ENCODE measurements around the gene LRRC61.
"Not testable (repeated sequence)": the region's sequence is repeated elsewhere in the genome, so short reads cannot be mapped to it uniquely, and the experiment has no call there.

LRRC61 gene

GRCh38 chr7:150283111-150283510 is 40.0 kb upstream of the LRRC61 start:
- H2AFZ ChIP-seq (ENCODE audit: low read depth, low read length); H3K9ac ChIP-seq (ENCODE audit: low read length); H2BK12ac ChIP-seq (ENCODE audit: low read length in 2 of 2); H3K18ac ChIP-seq (ENCODE audit: low read depth in 1 of 2, low read length in 2 of 2); H4K91ac ChIP-seq (ENCODE audit: low read length); H2BK120ac ChIP-seq (ENCODE audit: low read depth, low read length); H3K14ac ChIP-seq (ENCODE audit: low read length in 2 of 2); H2BK15ac ChIP-seq (ENCODE audit: low read depth, poor library complexity, severe bottlenecking); DNase-seq; H3K4me1 ChIP-seq (ENCODE audit: control insufficient read depth, insufficient read depth, low read depth, low read length); H3K27ac ChIP-seq (ENCODE audit: low read length, poor library complexity, severe bottlenecking); H2AK5ac ChIP-seq (ENCODE audit: low read length, severe bottlenecking); H3K36me3 ChIP-seq (ENCODE audit: control insufficient read depth in 1 of 2, insufficient read depth in 2 of 2, low read depth in 1 of 2, low read length in 2 of 2); H3K4ac ChIP-seq (ENCODE audit: low read depth in 1 of 2, low read length in 2 of 2); H3K4me3 ChIP-seq (ENCODE audit: insufficient read depth in 1 of 2, low read depth in 1 of 2, low read length in 2 of 2); H2BK5ac ChIP-seq (ENCODE audit: low read depth, low read length, poor library complexity, severe bottlenecking); H3K27me3 ChIP-seq (ENCODE audit: control insufficient read depth in 1 of 2, insufficient read depth in 1 of 2, low read length in 2 of 2); H3K79me1 ChIP-seq (replicated peaks; ENCODE audit: low read length, poor library complexity, severe bottlenecking); H3K9me3 ChIP-seq (ENCODE audit: control insufficient read depth, low read length); H3K4me2 ChIP-seq (ENCODE audit: low read length, poor library complexity, severe bottlenecking); H4K8ac ChIP-seq (ENCODE audit: low read length); H3K23ac ChIP-seq (ENCODE audit: low read length in 2 of 2): not testable (repeated sequence)
- WGBS: no CpG with 5 or more reads among the region's 3 CpGs

GRCh38 chr7:150283608-150284007 is 39.5 kb upstream of the LRRC61 start:
- not testable (repeated sequence) for H3K9me3 ChIP-seq (ENCODE audit: control insufficient read depth, low read length); H3K36me3 ChIP-seq (ENCODE audit: control insufficient read depth in 1 of 2, insufficient read depth in 2 of 2, low read depth in 1 of 2, low read length in 2 of 2); H3K4me2 ChIP-seq (ENCODE audit: low read length, poor library complexity, severe bottlenecking); H2AFZ ChIP-seq (ENCODE audit: low read depth, low read length); DNase-seq; H3K27me3 ChIP-seq (ENCODE audit: control insufficient read depth in 1 of 2, insufficient read depth in 1 of 2, low read length in 2 of 2); H2BK120ac ChIP-seq (ENCODE audit: low read depth, low read length); H3K4ac ChIP-seq (ENCODE audit: low read depth in 1 of 2, low read length in 2 of 2); H2BK5ac ChIP-seq (ENCODE audit: low read depth, low read length, poor library complexity, severe bottlenecking); H3K27ac ChIP-seq (ENCODE audit: low read length, poor library complexity, severe bottlenecking); H4K8ac ChIP-seq (ENCODE audit: low read length); H3K23ac ChIP-seq (ENCODE audit: low read length in 2 of 2); H3K14ac ChIP-seq (ENCODE audit: low read length in 2 of 2); H2BK15ac ChIP-seq (ENCODE audit: low read depth, poor library complexity, severe bottlenecking); H3K4me1 ChIP-seq (ENCODE audit: control insufficient read depth, insufficient read depth, low read depth, low read length); H2AK5ac ChIP-seq (ENCODE audit: low read length, severe bottlenecking); H3K18ac ChIP-seq (ENCODE audit: low read depth in 1 of 2, low read length in 2 of 2); H3K9ac ChIP-seq (ENCODE audit: low read length); H2BK12ac ChIP-seq (ENCODE audit: low read length in 2 of 2); H3K4me3 ChIP-seq (ENCODE audit: insufficient read depth in 1 of 2, low read depth in 1 of 2, low read length in 2 of 2); H3K79me1 ChIP-seq (replicated peaks; ENCODE audit: low read length, poor library complexity, severe bottlenecking); H4K91ac ChIP-seq (ENCODE audit: low read length)
- WGBS: 35% methylated on average over 2 of the region's 6 CpGs

GRCh38 chr7:150285849-150286754 is 37.1 kb upstream of the LRRC61 start:
- H4K91ac ChIP-seq (ENCODE audit: low read length); H2BK5ac ChIP-seq (ENCODE audit: low read depth, low read length, poor library complexity, severe bottlenecking): not testable (repeated sequence)

GRCh38 chr7:150287815-150288214 is 35.3 kb upstream of the LRRC61 start:
- not testable (repeated sequence) for H3K4me2 ChIP-seq (ENCODE audit: low read length, poor library complexity, severe bottlenecking); H3K23ac ChIP-seq (ENCODE audit: low read length in 2 of 2); H2BK5ac ChIP-seq (ENCODE audit: low read depth, low read length, poor library complexity, severe bottlenecking); H3K79me1 ChIP-seq (replicated peaks; ENCODE audit: low read length, poor library complexity, severe bottlenecking); H3K14ac ChIP-seq (ENCODE audit: low read length in 2 of 2); H3K4ac ChIP-seq (ENCODE audit: low read depth in 1 of 2, low read length in 2 of 2); H4K8ac ChIP-seq (ENCODE audit: low read length); H3K4me1 ChIP-seq (ENCODE audit: control insufficient read depth, insufficient read depth, low read depth, low read length); H3K27me3 ChIP-seq (ENCODE audit: control insufficient read depth in 1 of 2, insufficient read depth in 1 of 2, low read length in 2 of 2); H2AK5ac ChIP-seq (ENCODE audit: low read length, severe bottlenecking); H2BK120ac ChIP-seq (ENCODE audit: low read depth, low read length); H2BK15ac ChIP-seq (ENCODE audit: low read depth, poor library complexity, severe bottlenecking); H3K9ac ChIP-seq (ENCODE audit: low read length); H3K18ac ChIP-seq (ENCODE audit: low read depth in 1 of 2, low read length in 2 of 2); H3K4me3 ChIP-seq (ENCODE audit: insufficient read depth in 1 of 2, low read depth in 1 of 2, low read length in 2 of 2); H2AFZ ChIP-seq (ENCODE audit: low read depth, low read length); H3K27ac ChIP-seq (ENCODE audit: low read length, poor library complexity, severe bottlenecking); DNase-seq; H2BK12ac ChIP-seq (ENCODE audit: low read length in 2 of 2); H3K36me3 ChIP-seq (ENCODE audit: control insufficient read depth in 1 of 2, insufficient read depth in 2 of 2, low read depth in 1 of 2, low read length in 2 of 2); H4K91ac ChIP-seq (ENCODE audit: low read length); H3K9me3 ChIP-seq (ENCODE audit: control insufficient read depth, low read length)
- 61% methylated on average over 7 of the region's 7 CpGs for WGBS

More at GRCh38 chr7:150285849-150286754, 37.1 kb upstream of the LRRC61 start:
- H4K8ac ChIP-seq (ENCODE audit: low read length); H3K4me2 ChIP-seq (ENCODE audit: low read length, poor library complexity, severe bottlenecking); H3K4me3 ChIP-seq (ENCODE audit: insufficient read depth in 1 of 2, low read depth in 1 of 2, low read length in 2 of 2); H3K27ac ChIP-seq (ENCODE audit: low read length, poor library complexity, severe bottlenecking); H3K79me1 ChIP-seq (replicated peaks; ENCODE audit: low read length, poor library complexity, severe bottlenecking); H2AFZ ChIP-seq (ENCODE audit: low read depth, low read length); H3K9me3 ChIP-seq (ENCODE audit: control insufficient read depth, low read length); H2BK120ac ChIP-seq (ENCODE audit: low read depth, low read length); H3K4ac ChIP-seq (ENCODE audit: low read depth in 1 of 2, low read length in 2 of 2); H2AK5ac ChIP-seq (ENCODE audit: low read length, severe bottlenecking); H3K23ac ChIP-seq (ENCODE audit: low read length in 2 of 2); H3K4me1 ChIP-seq (ENCODE audit: control insufficient read depth, insufficient read depth, low read depth, low read length); H3K9ac ChIP-seq (ENCODE audit: low read length); H3K36me3 ChIP-seq (ENCODE audit: control insufficient read depth in 1 of 2, insufficient read depth in 2 of 2, low read depth in 1 of 2, low read length in 2 of 2); H2BK12ac ChIP-seq (ENCODE audit: low read length in 2 of 2); H2BK15ac ChIP-seq (ENCODE audit: low read depth, poor library complexity, severe bottlenecking); H3K27me3 ChIP-seq (ENCODE audit: control insufficient read depth in 1 of 2, insufficient read depth in 1 of 2, low read length in 2 of 2); H3K14ac ChIP-seq (ENCODE audit: low read length in 2 of 2); H3K18ac ChIP-seq (ENCODE audit: low read depth in 1 of 2, low read length in 2 of 2): not testable (repeated sequence)
- WGBS: 40% methylated on average over 15 of the region's 16 CpGs
- peak; percentile 32 for DNase-seq
